ENCODE data around the gene NDST3.

DNA sequence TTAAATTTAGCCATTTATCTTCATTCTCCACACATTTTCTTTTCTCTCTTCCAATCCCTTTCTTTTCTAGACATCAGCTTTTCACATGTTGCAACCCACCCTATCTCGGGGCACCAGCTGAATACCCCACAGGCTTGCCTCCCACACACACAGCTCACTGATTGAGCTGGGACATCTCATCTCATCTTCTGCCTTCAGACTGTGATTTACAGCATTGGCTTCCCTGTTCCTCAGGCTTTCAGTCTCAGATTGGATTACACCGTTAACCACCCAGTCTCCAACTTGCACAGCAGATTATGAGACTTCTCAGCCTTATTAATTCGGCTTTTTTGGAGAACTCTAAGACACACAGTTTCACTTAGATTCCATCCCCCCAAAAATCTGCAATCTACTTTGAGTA lies 224.8 kb downstream of the NDST3 start:
- TF ChIP-seq RCOR1 (IDR thresholded peaks at IDR 0.05; ENCODE audit: low read depth, low read length) = no peak
- TF ChIP-seq, protein P1, sequence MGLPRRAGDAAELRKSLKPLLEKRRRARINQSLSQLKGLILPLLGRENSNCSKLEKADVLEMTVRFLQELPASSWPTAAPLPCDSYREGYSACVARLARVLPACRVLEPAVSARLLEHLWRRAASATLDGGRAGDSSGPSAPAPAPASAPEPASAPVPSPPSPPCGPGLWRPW (IDR thresholded peaks at IDR 0.05) = no peak
- TF ChIP-seq, protein P2, sequence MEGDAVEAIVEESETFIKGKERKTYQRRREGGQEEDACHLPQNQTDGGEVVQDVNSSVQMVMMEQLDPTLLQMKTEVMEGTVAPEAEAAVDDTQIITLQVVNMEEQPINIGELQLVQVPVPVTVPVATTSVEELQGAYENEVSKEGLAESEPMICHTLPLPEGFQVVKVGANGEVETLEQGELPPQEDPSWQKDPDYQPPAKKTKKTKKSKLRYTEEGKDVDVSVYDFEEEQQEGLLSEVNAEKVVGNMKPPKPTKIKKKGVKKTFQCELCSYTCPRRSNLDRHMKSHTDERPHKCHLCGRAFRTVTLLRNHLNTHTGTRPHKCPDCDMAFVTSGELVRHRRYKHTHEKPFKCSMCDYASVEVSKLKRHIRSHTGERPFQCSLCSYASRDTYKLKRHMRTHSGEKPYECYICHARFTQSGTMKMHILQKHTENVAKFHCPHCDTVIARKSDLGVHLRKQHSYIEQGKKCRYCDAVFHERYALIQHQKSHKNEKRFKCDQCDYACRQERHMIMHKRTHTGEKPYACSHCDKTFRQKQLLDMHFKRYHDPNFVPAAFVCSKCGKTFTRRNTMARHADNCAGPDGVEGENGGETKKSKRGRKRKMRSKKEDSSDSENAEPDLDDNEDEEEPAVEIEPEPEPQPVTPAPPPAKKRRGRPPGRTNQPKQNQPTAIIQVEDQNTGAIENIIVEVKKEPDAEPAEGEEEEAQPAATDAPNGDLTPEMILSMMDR (IDR thresholded peaks at IDR 0.05) = no peak
- no peak for TF ChIP-seq POLR2A (IDR thresholded peaks at IDR 0.05; ENCODE audit: low read length)
- TF ChIP-seq FOSL2 (IDR thresholded peaks at IDR 0.05) = no peak
- TF ChIP-seq FOSL2 (CRISPR knock-in tag; IDR thresholded peaks at IDR 0.05) = no peak
- TF ChIP-seq JUNB (IDR thresholded peaks at IDR 0.05) = no peak
- TF ChIP-seq CEBPB (IDR thresholded peaks at IDR 0.05) = no peak
- TF ChIP-seq CHD4 (IDR thresholded peaks at IDR 0.05; ENCODE audit: borderline replicate concordance) = no peak

All from A549 (cell line).